ENCODE data around the gene THBS4.

- TF ChIP-seq TAF1 (IDR thresholded peaks at IDR 0.05; ENCODE audit: borderline replicate concordance, low read depth, low read length) (no peak), POLR2A (IDR thresholded peaks at IDR 0.05; ENCODE audit: low read depth, low read length) (no peak), POLR2AphosphoS5 (IDR thresholded peaks at IDR 0.05; ENCODE audit: low read depth, low read length) (no peak)
These were observed 24.3 kb upstream of the THBS4 start for GRCh38 chr5:80010754-80011392.

Data from GM12892 (cell line).